Activated gamma-delta T cell treated with Interleukin-2 at 50 U/mL for 16 hours (primary cell): ENCODE measurements around the gene YES1.

ENCODE experiments used
- DNase-seq: peaks from one replicate; pipeline ENCODE4 v3.0.0-alpha.2; 2020

The YES1 gene

GRCh38 chr18:680392-680791 is 131.7 kb downstream of the YES1 start:
- no peak for DNase-seq

GRCh38 chr18:679516-679915 is 132.5 kb downstream of the YES1 start:
- DNase-seq = no peak

- no peak for DNase-seq
Measured at GRCh38 chr18:678482-679182, 133.4 kb downstream of the YES1 start.

GRCh38 chr18:677951-678381 is 134.1 kb downstream of the YES1 start:
- DNase-seq = no peak

GRCh38 chr18:677145-677544 is 134.9 kb downstream of the YES1 start:
- DNase-seq = no peak

- DNase-seq = no peak
Measured at GRCh38 chr18:676736-677135, 135.3 kb downstream of the YES1 start.

- DNase-seq = no peak
Measured at GRCh38 chr18:676069-676468, 136.0 kb downstream of the YES1 start.

GRCh38 chr18:675307-675706 is 136.7 kb downstream of the YES1 start:
- no peak for DNase-seq

- DNase-seq = no peak
Measured at GRCh38 chr18:673769-674168, 138.3 kb downstream of the YES1 start.

GRCh38 chr18:673317-673716 is 138.7 kb downstream of the YES1 start:
- DNase-seq = no peak
